Peyer's patch (tissue), 4 donors: Measurements from ENCODE around the gene PHF2.

ENCODE experiments used
- CTCF ChIP-seq, 6 experiments: fragments of 450-650 bp in 4 of 6; fragments of 200-600 bp in 2 of 6; sonication (generic) in 1 of 6; IDR thresholded peaks; one replicate each; pipeline ENCODE4 v1.5.1; 2017 to 2019; ENCODE audit warnings: antibody characterized with exemption in 6 of 6, mild to moderate bottlenecking in 3 of 6, moderate library complexity in 1 of 6
- POLR2A ChIP-seq, 2 donors: fragments of 450-650 bp; IDR thresholded peaks; one replicate each; pipeline ENCODE4 v1.5.1; 2017; ENCODE audit warnings: antibody characterized with exemption in 2 of 2, mild to moderate bottlenecking in 2 of 2, moderate library complexity in 2 of 2

- TF ChIP-seq POLR2A (IDR thresholded peaks at IDR 0.05) (no peak), CTCF (IDR thresholded peaks at IDR 0.05) (no peak)
These were observed 58.2 kb downstream of the PHF2 start for GRCh38 chr9:93634311-93635185.
